Measurements from ENCODE around the gene MYCBPAP. TPM values are rescaled to one million over a fixed set of nuclear protein-coding genes. Genes with fewer than 3 reads are reported as not detected.

Gene MYCBPAP
- total RNA-seq, 5 donors from 2014 or later (not counting 1 experiment from before 2014, with no cell fraction given) = 0.92 to 6.9 (median 4.7) TPM

GRCh38 chr17:50541716-50542688 is 33.8 kb downstream of the MYCBPAP start:
- peaks cover 0 to 27% of the 10 kb centered on the region in 2 experiments for H3K4me1 ChIP-seq (ENCODE audit: control insufficient read depth in 1 of 2, extremely low read depth in 1 of 2, insufficient read depth in 2 of 2, low read length in 2 of 2)
- DNase-seq = peak; percentile 45 to 87 (median 72)
- Mint-ChIP-seq H3K36me3 (no peaks in the 10 kb centered on the region), H3K9me3 (no peaks in the 10 kb centered on the region), H3K27me3 (peaks cover 7 to 14% of the 10 kb centered on the region in 2 donors), H3K4me1 (peaks cover 17 to 32% (median 20%) of the 10 kb centered on the region in 3 donors), H3K4me3 (peak overlapping the region; percentile 81 to 84 (median 81)), H3K27ac (peak overlapping the region in 1 of 2 donors; percentile 27)
- ChIA-PET CTCF (interaction anchor here (0.6 to 1.7 kb wide), 2 partner anchors 81 to 84 kb away, joined by 3 to 4 read pairs; no protein-coding TSS in a partner anchor), POLR2A (interaction anchor here in 1 of 2 donors (0.6 to 0.8 kb wide), 3 partner anchors 9 to 63 kb away, joined by 3 read pairs; no protein-coding TSS in a partner anchor)
- H3K27ac ChIP-seq (ENCODE audit: low read length) = peak overlapping the region; percentile 25
- peak; percentile 87 to 89 (median 88) for ATAC-seq (replicated peaks in 1 of 4)
- no peaks in the 10 kb centered on the region for H3K9me3 ChIP-seq
- WGBS (ENCODE audit: insufficient coverage) = 3% methylated on average over 79 of the region's 82 CpGs
- H3K27me3 ChIP-seq (replicated peaks in 1 of 2; ENCODE audit: control insufficient read depth in 2 of 2, extremely low read depth in 1 of 2, insufficient read depth in 2 of 2, low read length in 1 of 2) = peaks cover 0 to 41% of the 10 kb centered on the region in 2 experiments
- no peaks in the 10 kb centered on the region for H3K36me3 ChIP-seq (ENCODE audit: control insufficient read depth in 2 of 2, extremely low read depth in 1 of 2, insufficient read depth in 1 of 2, low read length in 1 of 2)
- peak overlapping the region; percentile 59 to 61 for H3K4me3 ChIP-seq (ENCODE audit: control insufficient read depth in 1 of 2, extremely low read depth in 1 of 2, low read length in 1 of 2)

GRCh38 chr17:50542795-50543774 is 34.8 kb downstream of the MYCBPAP start:
- H3K27ac ChIP-seq (ENCODE audit: low read length) = no peak overlapping the region
- no peaks in the 10 kb centered on the region for H3K9me3 ChIP-seq
- POLR2A ChIA-PET = interaction anchor here (0.6 to 0.8 kb wide), 3 partner anchors 17 to 170 kb away, joined by 3 read pairs; partner anchors contain the start of genes EME1 (in 1 of the 2) and MRPL27 (in 1 of the 2)
- DNase-seq (no peak), ATAC-seq (replicated peaks in 1 of 4) (no peak)
- H3K27me3 ChIP-seq (replicated peaks in 1 of 2; ENCODE audit: control insufficient read depth in 2 of 2, extremely low read depth in 1 of 2, insufficient read depth in 2 of 2, low read length in 1 of 2) = peaks cover 0 to 37% of the 10 kb centered on the region in 2 experiments
- H3K4me1 ChIP-seq (ENCODE audit: control insufficient read depth in 1 of 2, extremely low read depth in 1 of 2, insufficient read depth in 2 of 2, low read length in 2 of 2) = peaks cover 0 to 37% of the 10 kb centered on the region in 2 experiments
- CTCF ChIA-PET = interaction anchor here in 1 of 2 donors (1.7 kb wide), 1 partner anchor 83 kb away, joined by 3 read pairs; no protein-coding TSS in a partner anchor
- peak overlapping the region in 1 of 2 donors; percentile 59 for H3K4me3 ChIP-seq (ENCODE audit: control insufficient read depth in 1 of 2, extremely low read depth in 1 of 2, low read length in 1 of 2)
- no peaks in the 10 kb centered on the region for H3K36me3 Mint-ChIP-seq
- peaks cover 7 to 14% of the 10 kb centered on the region in 2 donors for H3K27me3 Mint-ChIP-seq
- H3K4me1 Mint-ChIP-seq = peaks cover 20 to 32% (median 20%) of the 10 kb centered on the region in 3 donors
- 93% methylated on average over 10 of the region's 16 CpGs for WGBS (ENCODE audit: insufficient coverage)
- H3K36me3 ChIP-seq (ENCODE audit: control insufficient read depth in 2 of 2, extremely low read depth in 1 of 2, insufficient read depth in 1 of 2, low read length in 1 of 2) = no peaks in the 10 kb centered on the region
- no peaks in the 10 kb centered on the region for H3K9me3 Mint-ChIP-seq
- H3K4me3 Mint-ChIP-seq = peak overlapping the region; percentile 81 to 84 (median 81)
- peak overlapping the region in 1 of 2 donors; percentile 27 for H3K27ac Mint-ChIP-seq

GRCh38 chr17:50544516-50544915 is 36.3 kb downstream of the MYCBPAP start:
- no peak for ATAC-seq (replicated peaks in 1 of 4)
- POLR2A ChIA-PET = no interaction called here
- Mint-ChIP-seq H3K27me3 (peaks cover 7 to 14% of the 10 kb centered on the region in 2 donors), H3K27ac (peak overlapping the region in 1 of 2 donors; percentile 28), H3K4me1 (peaks cover 20 to 32% (median 20%) of the 10 kb centered on the region in 3 donors), H3K36me3 (no peaks in the 10 kb centered on the region), H3K9me3 (no peaks in the 10 kb centered on the region), H3K4me3 (peak overlapping the region in 1 of 3 donors; percentile 15)
- no peaks in the 10 kb centered on the region for H3K9me3 ChIP-seq
- H3K36me3 ChIP-seq (ENCODE audit: control insufficient read depth in 2 of 2, extremely low read depth in 1 of 2, insufficient read depth in 1 of 2, low read length in 1 of 2) = no peaks in the 10 kb centered on the region
- H3K4me1 ChIP-seq (ENCODE audit: control insufficient read depth in 1 of 2, extremely low read depth in 1 of 2, insufficient read depth in 2 of 2, low read length in 2 of 2) = peaks cover 0 to 37% of the 10 kb centered on the region in 2 experiments
- H3K4me3 ChIP-seq (ENCODE audit: control insufficient read depth in 1 of 2, extremely low read depth in 1 of 2, low read length in 1 of 2) = no peak overlapping the region
- H3K27me3 ChIP-seq (replicated peaks in 1 of 2; ENCODE audit: control insufficient read depth in 2 of 2, extremely low read depth in 1 of 2, insufficient read depth in 2 of 2, low read length in 1 of 2) = peaks cover 0 to 33% of the 10 kb centered on the region in 2 experiments
- no peak for DNase-seq
- WGBS (ENCODE audit: insufficient coverage) = 55% methylated on average over 7 of the region's 7 CpGs
- CTCF ChIA-PET = interaction anchor here in 1 of 2 donors (0.5 kb wide), 1 partner anchor 685 kb away, joined by 6 read pairs; no protein-coding TSS in a partner anchor
- no peak overlapping the region for H3K27ac ChIP-seq (ENCODE audit: low read length)

- Histone ChIP-seq H3K27ac (ENCODE audit: low read length) (no peak overlapping the region), H3K4me3 (ENCODE audit: control insufficient read depth in 1 of 2, extremely low read depth in 1 of 2, low read length in 1 of 2) (no peak overlapping the region), H3K27me3 (replicated peaks in 1 of 2; ENCODE audit: control insufficient read depth in 2 of 2, extremely low read depth in 1 of 2, insufficient read depth in 2 of 2, low read length in 1 of 2) (peaks cover 0 to 33% of the 10 kb centered on the region in 2 experiments), H3K4me1 (ENCODE audit: control insufficient read depth in 1 of 2, extremely low read depth in 1 of 2, insufficient read depth in 2 of 2, low read length in 2 of 2) (peaks cover 0 to 37% of the 10 kb centered on the region in 2 experiments), H3K36me3 (ENCODE audit: control insufficient read depth in 2 of 2, extremely low read depth in 1 of 2, insufficient read depth in 1 of 2, low read length in 1 of 2) (no peaks in the 10 kb centered on the region), H3K9me3 (no peaks in the 10 kb centered on the region)
- no peak for DNase-seq
- H3K9me3 Mint-ChIP-seq = no peaks in the 10 kb centered on the region
- peaks cover under 1% of the 10 kb centered on the region for H3K36me3 Mint-ChIP-seq
- ATAC-seq (replicated peaks in 1 of 4) = no peak
- peaks cover 7 to 14% of the 10 kb centered on the region in 2 donors for H3K27me3 Mint-ChIP-seq
- peaks cover 20 to 32% (median 20%) of the 10 kb centered on the region in 3 donors for H3K4me1 Mint-ChIP-seq
- no peak overlapping the region for H3K27ac Mint-ChIP-seq
- ChIA-PET POLR2A (no interaction called here), CTCF (no interaction called here)
- no peak overlapping the region for H3K4me3 Mint-ChIP-seq
- WGBS (ENCODE audit: insufficient coverage) = 60% methylated on average over 8 of the region's 8 CpGs
Observed at GRCh38 chr17:50545311-50545710, 37.1 kb downstream of the MYCBPAP start.

GRCh38 chr17:50546701-50547034 is 38.4 kb downstream of the MYCBPAP start:
- peaks cover 7 to 14% of the 10 kb centered on the region in 2 donors for H3K27me3 Mint-ChIP-seq
- POLR2A ChIA-PET = no interaction called here

More at GRCh38 chr17:50546701-50547034, 38.4 kb downstream of the MYCBPAP start:
- H3K36me3 ChIP-seq (ENCODE audit: control insufficient read depth in 2 of 2, extremely low read depth in 1 of 2, insufficient read depth in 1 of 2, low read length in 1 of 2) = no peaks in the 10 kb centered on the region
- no peak for DNase-seq
- no peaks in the 10 kb centered on the region for H3K9me3 ChIP-seq
- 67% methylated on average over 3 of the region's 4 CpGs for WGBS (ENCODE audit: insufficient coverage)
- no peak overlapping the region for H3K27ac ChIP-seq (ENCODE audit: low read length)
- CTCF ChIA-PET = interaction anchor here in 1 of 2 donors (0.6 kb wide), 1 partner anchor 79 kb away, joined by 3 read pairs; no protein-coding TSS in a partner anchor
- Mint-ChIP-seq H3K4me3 (peak overlapping the region; percentile 13 to 77 (median 63)), H3K27ac (peak overlapping the region in 1 of 2 donors; percentile 52), H3K9me3 (no peaks in the 10 kb centered on the region), H3K36me3 (peaks cover 3% of the 10 kb centered on the region), H3K4me1 (peaks cover 16 to 28% (median 18%) of the 10 kb centered on the region in 3 donors)
- H3K4me1 ChIP-seq (ENCODE audit: control insufficient read depth in 1 of 2, extremely low read depth in 1 of 2, insufficient read depth in 2 of 2, low read length in 2 of 2) = peaks cover 0 to 30% of the 10 kb centered on the region in 2 experiments
- H3K4me3 ChIP-seq (ENCODE audit: control insufficient read depth in 1 of 2, extremely low read depth in 1 of 2, low read length in 1 of 2) = peak overlapping the region; percentile 35
- no peak for ATAC-seq (replicated peaks in 1 of 4)
- peaks cover 0 to 33% of the 10 kb centered on the region in 2 experiments for H3K27me3 ChIP-seq (replicated peaks in 1 of 2; ENCODE audit: control insufficient read depth in 2 of 2, extremely low read depth in 1 of 2, insufficient read depth in 2 of 2, low read length in 1 of 2)

Measured in T-cell (primary cell).